Fibroblast of skin of left biceps (primary cell): ENCODE measurements around the gene GRAMD1B.
"Not testable (repeated sequence)": the region's sequence is repeated elsewhere in the genome, so short reads cannot be mapped to it uniquely, and the experiment has no call there.

Experiments
- DNase-seq, 2 experiments: peaks; one replicate each; pipeline ENCODE4 v3.0.0-alpha.2; 2013; ENCODE audit warnings: low read depth in 2 of 2

GRAMD1B gene

DNA sequence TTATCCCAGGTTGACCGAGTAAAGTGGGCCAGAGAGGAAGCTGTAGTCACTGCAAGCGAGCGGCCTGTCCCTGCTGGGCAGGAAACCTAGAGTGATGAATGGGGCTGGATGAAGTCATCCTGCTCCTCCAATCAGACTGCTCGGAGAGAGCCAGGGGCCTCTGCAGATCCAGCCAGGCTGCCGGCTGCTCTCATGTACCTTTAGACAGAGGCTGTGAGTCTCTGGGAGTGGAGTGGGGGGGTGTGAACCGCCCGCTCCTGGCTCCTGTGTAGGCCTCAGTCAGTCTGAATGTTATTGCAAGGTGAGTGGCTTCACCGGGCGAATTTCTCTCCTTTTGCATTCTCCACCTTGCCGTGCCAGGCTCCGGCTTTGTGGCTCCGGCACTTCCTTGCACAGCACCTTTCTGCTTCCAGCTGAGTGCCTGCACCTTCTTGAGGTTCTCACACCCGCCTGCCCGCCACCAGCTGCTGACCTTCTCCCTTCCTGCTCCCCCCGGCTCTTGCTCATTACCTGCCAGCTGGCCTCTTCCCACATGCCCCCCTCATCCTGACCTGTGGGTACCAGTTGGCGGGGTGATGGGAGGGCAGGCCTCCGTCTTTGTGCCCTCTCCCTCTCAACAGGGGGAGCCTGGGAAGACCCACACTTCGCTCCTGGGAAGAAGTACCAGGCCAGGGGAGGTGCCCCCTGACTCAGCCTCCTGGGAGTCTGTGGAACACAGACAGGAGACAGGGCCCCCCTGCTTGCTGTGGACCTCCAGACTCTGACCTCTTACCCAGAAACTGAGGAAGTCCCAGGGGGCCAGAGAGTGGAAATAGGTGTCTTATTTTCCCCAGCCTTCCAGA, 79.9 kb downstream of the GRAMD1B start:
- DNase-seq: peak; percentile 30 to 37

GRCh38 chr11:123510579-123510905, 80.5 kb downstream of the GRAMD1B start:
- no peak for DNase-seq

GRCh38 chr11:123511037-123511870, 81.2 kb downstream of the GRAMD1B start:
- peak; percentile 60 to 61 for DNase-seq

- not testable (repeated sequence) for DNase-seq
These were observed 83.2 kb downstream of the GRAMD1B start for GRCh38 chr11:123513309-123513708.

DNA sequence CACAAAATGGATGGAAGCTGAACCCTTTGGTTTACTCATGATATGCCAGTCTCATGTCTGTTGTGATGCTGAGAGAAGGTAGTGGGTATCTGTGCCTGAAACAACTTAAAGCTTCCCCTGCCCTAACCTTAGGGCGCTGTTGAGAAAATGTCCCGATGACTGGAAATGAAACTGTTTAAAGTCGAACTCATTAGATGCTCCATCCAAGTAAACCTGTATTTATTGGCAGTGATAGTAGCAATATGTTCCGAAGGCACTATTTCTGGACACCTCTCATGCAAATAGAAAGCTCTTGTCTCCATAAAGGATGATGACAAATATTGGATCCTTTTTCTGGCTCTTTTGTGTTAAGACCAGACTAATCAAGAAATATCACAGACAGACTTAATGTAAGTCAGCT, 86.2 kb downstream of the GRAMD1B start:
- no peak for DNase-seq

GRCh38 chr11:123517559-123518364, 87.7 kb downstream of the GRAMD1B start:
- DNase-seq: no peak

DNA sequence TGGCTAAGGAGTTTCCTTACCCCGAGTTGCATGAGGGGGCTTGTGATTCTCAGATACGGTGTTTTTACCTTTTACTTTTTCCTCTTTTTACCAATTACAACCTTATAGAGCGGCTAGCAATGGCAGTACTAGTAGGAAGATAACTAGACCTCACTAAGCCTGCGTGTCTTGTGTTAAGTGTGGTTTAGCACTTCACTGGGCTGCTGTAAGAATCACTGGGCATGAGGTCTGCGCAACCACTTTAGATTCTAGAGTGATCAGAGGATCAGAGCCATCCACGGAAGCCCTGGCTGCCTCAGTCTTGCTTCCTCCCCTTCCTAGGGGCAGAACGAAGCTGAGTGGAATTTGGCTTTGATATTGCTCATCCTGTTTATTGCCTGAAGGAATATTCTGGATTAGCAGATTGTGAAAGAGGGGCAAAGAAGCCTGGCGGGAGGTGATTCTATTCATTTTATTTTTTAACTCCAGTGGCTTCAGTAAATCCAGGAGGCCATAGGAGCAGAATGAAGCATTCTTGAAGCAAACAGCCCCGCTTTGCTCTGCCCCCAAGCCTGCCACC, 88.5 kb downstream of the GRAMD1B start:
- no peak for DNase-seq

GRCh38 chr11:123519055-123519796, 89.2 kb downstream of the GRAMD1B start:
- DNase-seq: no peak

DNA sequence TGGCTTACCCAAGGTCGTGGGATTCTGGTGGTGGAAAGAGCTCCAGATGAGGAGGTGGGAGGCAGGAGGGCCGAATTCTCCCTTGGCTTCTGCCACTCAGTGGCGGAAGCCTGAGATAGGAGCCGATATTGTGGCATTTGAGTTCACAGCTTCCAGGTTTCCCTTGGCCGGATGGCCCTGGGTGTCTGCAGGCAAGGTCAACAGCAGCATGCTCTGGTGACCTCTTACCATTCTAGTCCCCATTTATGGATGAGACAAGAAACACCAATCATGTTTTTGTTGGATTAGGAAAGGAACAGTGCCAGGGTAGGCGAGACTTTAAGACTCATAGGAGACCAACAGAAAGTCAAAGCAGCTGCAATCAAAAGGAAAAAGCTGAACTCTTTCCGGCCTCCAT, 89.7 kb downstream of the GRAMD1B start:
- DNase-seq: no peak

GRCh38 chr11:123520476-123520875, 90.4 kb downstream of the GRAMD1B start:
- not testable (repeated sequence) for DNase-seq

GRCh38 chr11:123521001-123521400, 90.9 kb downstream of the GRAMD1B start:
- no peak for DNase-seq

GRCh38 chr11:123521930-123522329, 91.9 kb downstream of the GRAMD1B start:
- DNase-seq: no peak

- DNase-seq: no peak
These were observed 93.5 kb downstream of the GRAMD1B start for GRCh38 chr11:123523539-123523938.

DNA sequence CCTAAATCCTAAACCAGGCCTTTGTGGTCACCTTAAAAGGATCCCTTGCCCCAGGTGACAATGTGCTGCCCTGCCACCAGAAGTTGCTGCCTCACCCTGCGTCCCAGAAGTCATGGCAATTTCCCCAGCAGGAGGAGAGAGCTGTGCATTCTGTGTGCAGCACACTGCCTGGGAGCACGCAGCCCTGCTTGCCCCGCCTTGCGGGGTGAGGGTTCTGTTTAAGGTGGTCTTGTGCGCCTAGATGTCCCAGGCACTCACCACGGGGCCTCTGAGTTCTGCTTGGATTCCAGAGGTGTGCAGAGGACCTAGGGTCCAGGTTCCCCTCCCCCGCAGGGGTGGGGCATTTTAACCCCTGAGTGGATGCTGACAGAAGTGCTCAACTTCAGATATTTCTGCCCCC, 95.0 kb downstream of the GRAMD1B start:
- DNase-seq: no peak

GRCh38 chr11:123525511-123525918, 95.4 kb downstream of the GRAMD1B start:
- DNase-seq: no peak

GRCh38 chr11:123526027-123526805, 96.1 kb downstream of the GRAMD1B start:
- no peak for DNase-seq

- no peak for DNase-seq
These were observed 96.8 kb downstream of the GRAMD1B start for GRCh38 chr11:123526918-123527317.

DNA sequence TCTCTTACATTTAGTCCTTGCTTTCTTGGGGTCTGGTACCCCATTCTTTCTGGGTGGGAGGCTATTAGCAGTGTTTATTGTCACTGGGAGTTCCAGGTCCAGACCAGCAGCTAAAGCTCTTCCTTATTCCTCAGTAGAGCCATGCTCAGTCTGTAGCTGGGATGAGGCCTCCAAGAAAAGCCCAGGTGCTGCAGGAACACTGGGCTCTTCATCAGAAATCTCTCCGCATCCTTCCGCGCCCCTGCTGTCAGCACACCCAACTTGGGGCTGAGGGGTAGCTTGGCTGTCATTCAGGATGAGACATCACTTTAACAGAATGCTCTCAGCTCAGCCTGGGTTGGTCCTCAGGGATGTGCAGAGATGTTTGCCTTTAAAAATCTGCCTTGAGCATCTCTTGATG, 97.5 kb downstream of the GRAMD1B start:
- DNase-seq: no peak

- no peak for DNase-seq
These were observed 97.9 kb downstream of the GRAMD1B start for GRCh38 chr11:123527947-123528346.

DNA sequence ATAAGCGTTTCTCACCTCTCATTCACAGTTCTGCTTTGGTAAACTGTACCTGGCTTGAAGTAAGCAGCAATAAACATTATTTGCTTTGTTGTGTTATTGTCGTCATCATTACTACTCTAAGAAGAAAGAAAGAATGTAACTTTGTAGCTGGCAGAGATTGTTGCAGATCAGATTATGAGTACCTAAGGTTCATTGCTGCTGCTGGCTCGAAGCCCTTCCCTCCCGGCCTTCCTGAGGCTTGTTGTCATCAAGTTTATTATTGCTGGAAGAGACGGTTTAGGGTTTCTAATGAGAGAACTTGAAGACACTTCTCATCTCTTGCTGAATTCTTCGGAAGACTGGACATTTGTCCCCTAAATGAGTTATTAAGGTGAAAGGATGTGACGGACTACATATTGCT, 101.3 kb downstream of the GRAMD1B start:
- DNase-seq: no peak
